Measurements from ENCODE around the gene BICDL1.
"Not testable (repeated sequence)": the region's sequence is repeated elsewhere in the genome, so short reads cannot be mapped to it uniquely, and the experiment has no call there.

BICDL1 gene

GRCh38 chr12:120039711-120040110 is 50.7 kb downstream of the BICDL1 start:
- DNase-seq (ENCODE audit: low read depth): no peak
- H3K4me3 ChIP-seq (ENCODE audit: low read length): no peak overlapping the region
- TF ChIP-seq, protein P1, sequence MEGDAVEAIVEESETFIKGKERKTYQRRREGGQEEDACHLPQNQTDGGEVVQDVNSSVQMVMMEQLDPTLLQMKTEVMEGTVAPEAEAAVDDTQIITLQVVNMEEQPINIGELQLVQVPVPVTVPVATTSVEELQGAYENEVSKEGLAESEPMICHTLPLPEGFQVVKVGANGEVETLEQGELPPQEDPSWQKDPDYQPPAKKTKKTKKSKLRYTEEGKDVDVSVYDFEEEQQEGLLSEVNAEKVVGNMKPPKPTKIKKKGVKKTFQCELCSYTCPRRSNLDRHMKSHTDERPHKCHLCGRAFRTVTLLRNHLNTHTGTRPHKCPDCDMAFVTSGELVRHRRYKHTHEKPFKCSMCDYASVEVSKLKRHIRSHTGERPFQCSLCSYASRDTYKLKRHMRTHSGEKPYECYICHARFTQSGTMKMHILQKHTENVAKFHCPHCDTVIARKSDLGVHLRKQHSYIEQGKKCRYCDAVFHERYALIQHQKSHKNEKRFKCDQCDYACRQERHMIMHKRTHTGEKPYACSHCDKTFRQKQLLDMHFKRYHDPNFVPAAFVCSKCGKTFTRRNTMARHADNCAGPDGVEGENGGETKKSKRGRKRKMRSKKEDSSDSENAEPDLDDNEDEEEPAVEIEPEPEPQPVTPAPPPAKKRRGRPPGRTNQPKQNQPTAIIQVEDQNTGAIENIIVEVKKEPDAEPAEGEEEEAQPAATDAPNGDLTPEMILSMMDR (IDR thresholded peaks at IDR 0.05; ENCODE audit: insufficient read depth, low read depth, low read length, missing control alignments): no peak

DNA sequence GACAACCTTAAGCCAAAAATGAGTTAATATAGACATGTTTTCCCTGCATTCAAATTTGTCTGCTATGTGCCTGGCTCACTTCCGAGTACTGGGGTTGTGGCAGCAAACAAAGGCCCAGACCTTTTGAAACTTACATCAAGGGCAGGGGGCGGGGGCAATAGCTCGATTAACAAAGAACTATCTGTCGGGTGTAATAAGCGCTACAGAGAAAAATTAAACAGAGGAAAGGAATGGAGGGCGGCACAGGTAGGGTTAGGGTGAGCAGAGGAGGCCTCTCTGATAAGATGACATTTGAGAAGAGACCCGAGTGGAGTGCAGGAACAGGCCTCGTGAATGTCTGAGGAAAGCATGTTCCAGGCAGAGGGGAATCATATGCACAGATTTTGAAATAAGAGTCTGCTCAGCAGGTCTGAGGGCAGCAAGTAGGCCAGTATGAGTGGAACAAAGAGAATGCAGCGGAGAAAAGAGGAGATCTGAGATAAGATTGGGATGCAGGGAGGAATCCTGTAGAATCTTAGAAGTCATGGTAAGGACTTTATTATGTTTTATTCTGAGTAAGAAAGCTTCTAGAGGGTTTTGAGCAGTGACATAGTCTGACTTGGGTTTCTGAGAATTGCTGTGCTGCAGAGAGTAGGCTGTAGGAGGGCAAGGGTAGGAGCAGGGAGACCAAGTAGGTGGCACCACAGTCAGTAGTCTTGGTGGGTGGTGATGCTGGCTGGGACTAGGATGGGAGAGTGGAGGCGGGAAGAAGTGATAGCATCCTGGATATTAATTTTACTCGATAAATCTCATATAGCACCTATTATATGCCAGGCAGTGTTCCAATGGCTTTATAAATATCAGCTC is 52.6 kb downstream of the BICDL1 start:
- H3K4me3 ChIP-seq (ENCODE audit: low read length): no peak overlapping the region
- DNase-seq (ENCODE audit: low read depth): no peak
- TF ChIP-seq, protein P1 (IDR thresholded peaks at IDR 0.05; ENCODE audit: insufficient read depth, low read depth, low read length, missing control alignments): no peak

DNA sequence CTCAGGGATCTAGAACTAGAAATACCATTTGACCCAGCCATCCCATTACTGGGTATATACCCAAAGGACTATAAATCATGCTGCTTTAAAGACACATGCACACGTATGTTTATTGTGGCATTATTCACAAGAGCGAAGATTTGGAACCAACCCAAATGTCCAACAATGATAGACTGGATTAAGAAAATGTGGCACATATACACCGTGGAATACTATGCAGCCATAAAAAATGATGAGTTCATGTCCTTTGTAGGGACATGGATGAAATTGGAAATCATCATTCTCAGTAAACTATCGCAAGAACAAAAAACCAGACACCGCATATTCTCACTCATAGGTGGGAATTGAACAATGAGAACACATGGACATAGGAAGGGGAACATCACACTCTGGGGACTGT is 56.3 kb downstream of the BICDL1 start:
- H3K4me3 ChIP-seq (ENCODE audit: low read length); DNase-seq (ENCODE audit: low read depth): not testable (repeated sequence)

- TF ChIP-seq, protein P1 (IDR thresholded peaks at IDR 0.05; ENCODE audit: insufficient read depth, low read depth, low read length, missing control alignments): no peak
- H3K4me3 ChIP-seq (ENCODE audit: low read length): no peak overlapping the region
- DNase-seq (ENCODE audit: low read depth): no peak
Measured at GRCh38 chr12:120047072-120047471, 58.0 kb downstream of the BICDL1 start.

- H3K4me3 ChIP-seq (ENCODE audit: low read length): no peak overlapping the region
- TF ChIP-seq, protein P1 (IDR thresholded peaks at IDR 0.05; ENCODE audit: insufficient read depth, low read depth, low read length, missing control alignments): no peak
- no peak for DNase-seq (ENCODE audit: low read depth)
Measured at GRCh38 chr12:120048263-120048662, 59.2 kb downstream of the BICDL1 start.

DNA sequence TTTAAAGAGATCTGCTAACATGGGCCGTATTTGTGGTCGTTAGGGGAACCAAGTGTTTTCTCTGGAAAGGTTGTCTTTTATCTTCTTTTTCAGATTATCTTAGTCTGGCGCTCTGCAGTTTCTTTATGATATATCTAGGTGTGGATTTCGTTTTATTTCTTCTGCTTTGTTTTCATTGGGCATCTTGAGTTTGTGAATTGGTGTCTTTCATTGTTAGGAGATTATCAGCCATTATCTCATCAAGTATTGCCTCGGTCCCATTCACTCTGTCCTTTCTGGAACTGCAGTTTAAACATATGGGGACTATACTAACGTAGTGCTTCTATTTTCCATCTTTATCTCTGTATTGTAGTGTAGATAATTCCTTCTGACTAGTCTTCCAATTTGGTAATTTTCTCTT is 60.4 kb downstream of the BICDL1 start:
- H3K4me3 ChIP-seq (ENCODE audit: low read length): no peak overlapping the region
- no peak for DNase-seq (ENCODE audit: low read depth)
- TF ChIP-seq, protein P1 (IDR thresholded peaks at IDR 0.05; ENCODE audit: insufficient read depth, low read depth, low read length, missing control alignments): no peak

DNA sequence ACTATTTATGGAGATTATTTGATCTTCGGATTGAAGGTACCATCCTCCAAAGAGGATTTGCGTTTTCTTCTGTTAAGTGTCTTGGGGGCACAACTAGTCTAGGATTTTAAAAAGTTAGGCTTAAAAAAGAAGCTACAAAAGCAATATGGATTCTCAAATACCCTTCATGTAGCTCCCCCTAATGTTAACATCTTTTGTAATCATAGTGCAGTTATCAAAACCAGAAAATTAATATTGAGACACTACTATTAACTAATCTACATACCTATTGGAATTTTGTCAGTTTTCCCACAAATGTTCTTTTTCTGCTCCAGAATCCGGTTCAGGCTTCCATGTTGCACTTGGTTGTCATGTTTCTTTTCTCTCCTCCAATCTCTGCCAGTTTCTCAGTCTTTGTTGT is 62.5 kb downstream of the BICDL1 start:
- DNase-seq (ENCODE audit: low read depth): no peak
- H3K4me3 ChIP-seq (ENCODE audit: low read length): no peak overlapping the region
- TF ChIP-seq, protein P1 (IDR thresholded peaks at IDR 0.05; ENCODE audit: insufficient read depth, low read depth, low read length, missing control alignments): no peak
